GM12801 (cell line): ENCODE data around the gene GPBP1L1.

ENCODE experiments used
- TF ChIP-seq, protein P1 (sequence below): IDR thresholded peaks from one replicate; pipeline ENCODE4 v1.5.1; 2011; ENCODE audit warnings: control low read depth; ENCODE audit not compliant: insufficient read length; ENCODE audit errors: extremely low read depth

GPBP1L1 gene

DNA sequence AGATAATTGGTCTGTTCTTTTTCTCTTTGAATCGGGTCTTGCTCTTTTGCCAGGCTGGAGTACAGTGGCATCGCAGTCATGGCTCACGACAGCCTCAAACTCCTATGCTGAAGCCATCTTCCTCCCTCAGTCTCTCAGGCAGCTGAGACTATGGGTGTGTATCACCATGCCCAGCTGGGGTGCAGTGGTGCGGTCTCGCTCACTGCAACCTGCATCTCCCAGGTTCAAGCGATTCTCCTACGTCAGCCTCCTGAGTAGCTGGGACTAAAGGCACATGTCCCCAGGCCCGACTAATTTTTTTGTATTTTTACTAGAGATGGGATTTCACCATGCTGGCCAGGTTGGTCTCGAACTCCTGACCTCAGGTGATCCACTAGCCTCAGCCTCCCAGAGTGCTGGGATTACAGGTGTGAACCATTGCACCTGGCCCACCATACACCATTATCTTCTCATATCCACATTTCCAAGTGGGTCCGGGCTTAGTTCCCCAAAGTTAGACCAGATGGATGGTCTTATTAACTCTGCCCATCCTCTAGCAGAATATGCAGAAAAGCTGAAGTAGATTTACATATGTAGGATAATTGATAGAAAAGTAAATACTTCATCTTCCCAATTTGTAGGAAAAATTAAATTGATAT is 75.6 kb downstream of the GPBP1L1 start:
- TF ChIP-seq, protein P1, sequence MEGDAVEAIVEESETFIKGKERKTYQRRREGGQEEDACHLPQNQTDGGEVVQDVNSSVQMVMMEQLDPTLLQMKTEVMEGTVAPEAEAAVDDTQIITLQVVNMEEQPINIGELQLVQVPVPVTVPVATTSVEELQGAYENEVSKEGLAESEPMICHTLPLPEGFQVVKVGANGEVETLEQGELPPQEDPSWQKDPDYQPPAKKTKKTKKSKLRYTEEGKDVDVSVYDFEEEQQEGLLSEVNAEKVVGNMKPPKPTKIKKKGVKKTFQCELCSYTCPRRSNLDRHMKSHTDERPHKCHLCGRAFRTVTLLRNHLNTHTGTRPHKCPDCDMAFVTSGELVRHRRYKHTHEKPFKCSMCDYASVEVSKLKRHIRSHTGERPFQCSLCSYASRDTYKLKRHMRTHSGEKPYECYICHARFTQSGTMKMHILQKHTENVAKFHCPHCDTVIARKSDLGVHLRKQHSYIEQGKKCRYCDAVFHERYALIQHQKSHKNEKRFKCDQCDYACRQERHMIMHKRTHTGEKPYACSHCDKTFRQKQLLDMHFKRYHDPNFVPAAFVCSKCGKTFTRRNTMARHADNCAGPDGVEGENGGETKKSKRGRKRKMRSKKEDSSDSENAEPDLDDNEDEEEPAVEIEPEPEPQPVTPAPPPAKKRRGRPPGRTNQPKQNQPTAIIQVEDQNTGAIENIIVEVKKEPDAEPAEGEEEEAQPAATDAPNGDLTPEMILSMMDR, result no peak

DNA sequence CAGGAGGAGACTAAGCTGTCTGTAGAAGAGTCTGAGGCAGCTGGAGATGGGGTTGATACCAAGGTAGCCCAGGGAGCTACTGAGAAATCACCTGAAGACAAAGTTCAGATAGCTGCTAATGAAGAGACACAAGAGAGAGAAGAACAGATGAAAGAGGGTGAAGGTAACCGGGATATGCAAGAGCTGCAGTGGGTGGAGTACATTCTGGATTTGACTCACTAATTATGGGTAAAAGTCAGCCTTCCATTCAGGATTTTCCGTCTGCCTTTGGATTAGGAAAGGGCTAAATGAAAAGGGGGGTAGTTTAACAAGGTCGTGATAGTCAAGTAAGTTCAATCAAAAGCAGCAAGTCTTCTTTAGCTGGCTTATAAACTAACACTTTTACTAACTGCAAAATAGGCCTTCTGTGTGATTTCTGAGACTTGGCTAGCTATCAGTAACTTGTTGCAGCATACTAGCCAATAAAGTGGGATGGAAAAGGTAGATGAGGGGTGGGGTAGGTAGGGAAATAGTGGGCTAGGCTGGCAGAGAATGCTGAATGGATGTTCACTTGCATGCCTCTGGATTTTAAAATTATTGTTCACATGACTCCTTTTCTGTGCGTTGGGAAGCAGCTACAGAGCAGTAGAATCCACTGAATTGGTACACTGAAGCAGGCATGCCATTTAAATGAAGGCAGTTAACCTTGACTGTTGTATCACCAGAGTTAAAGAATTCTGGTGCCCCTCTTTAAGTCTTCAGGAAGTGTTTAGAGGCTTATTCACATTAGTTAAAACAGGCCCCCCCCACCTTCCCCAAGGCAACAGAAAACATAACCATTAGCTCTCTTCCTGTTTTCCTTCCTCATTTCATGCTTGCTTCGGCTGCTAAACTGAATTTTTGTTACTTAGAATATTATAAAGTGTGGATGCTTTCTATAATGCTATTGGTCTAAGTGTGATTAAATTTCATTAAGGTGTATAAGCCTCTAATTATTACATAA is 77.9 kb downstream of the GPBP1L1 start:
- TF ChIP-seq, protein P1, result no peak

- TF ChIP-seq, protein P1, result no peak
These were observed 78.8 kb downstream of the GPBP1L1 start for GRCh38 chr1:45607404-45608074.

DNA sequence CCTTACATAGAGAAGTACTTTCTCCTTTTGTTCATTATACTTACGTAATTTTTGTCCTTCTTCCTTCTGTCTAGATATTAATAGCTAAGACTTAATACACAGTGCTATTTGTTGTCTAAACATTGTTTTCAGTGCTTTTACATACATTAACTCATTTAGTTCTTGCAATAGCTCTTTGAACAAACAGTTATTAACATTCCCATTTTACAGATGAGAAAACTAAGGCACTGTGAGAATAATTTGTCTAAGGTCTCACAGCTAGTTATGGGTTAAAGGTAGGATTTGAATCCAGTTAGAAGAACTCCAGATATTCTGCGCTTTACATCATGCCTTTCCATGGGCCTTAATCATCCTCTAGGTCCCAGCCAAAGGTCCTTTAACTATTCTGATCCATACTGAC is 82.1 kb downstream of the GPBP1L1 start:
- TF ChIP-seq, protein P1, result no peak

DNA sequence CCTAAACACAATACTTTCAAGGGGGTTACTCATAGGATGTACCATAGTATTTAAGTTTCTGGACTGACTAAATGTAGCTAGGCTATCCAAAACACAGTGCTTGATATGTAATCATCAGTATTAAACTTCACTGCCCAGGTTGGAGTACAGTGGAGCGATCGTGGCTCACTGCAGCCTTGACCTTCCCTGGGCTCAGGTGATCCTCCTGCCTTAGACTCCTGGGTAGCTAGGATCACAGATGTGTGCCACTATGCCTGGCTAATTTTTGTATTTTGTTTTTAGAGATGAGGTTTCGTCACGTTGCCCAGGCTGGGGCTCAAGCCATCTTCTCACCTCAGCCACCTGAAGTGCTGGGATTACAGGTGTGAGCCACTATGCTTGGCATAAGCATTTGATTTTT is 91.9 kb downstream of the GPBP1L1 start:
- TF ChIP-seq, protein P1, result no peak

DNA sequence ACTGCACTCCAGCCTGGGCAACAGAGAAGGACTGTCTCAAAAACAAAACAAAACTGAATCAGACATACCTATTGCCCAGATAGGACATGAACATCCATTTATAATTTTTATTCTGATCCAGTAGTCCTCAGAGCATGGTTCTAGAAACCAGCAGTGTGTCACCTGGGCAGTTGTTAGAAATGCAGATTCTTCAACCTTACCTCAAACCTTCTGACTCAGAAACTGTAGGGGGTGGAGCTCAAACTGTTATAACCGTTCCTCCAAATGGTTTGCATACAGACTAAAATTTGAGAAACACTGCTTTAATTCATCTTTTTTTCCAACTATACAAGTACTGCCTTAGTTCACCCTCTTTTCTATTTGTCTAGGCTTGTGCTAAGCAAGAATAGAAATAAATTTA is 96.5 kb downstream of the GPBP1L1 start:
- TF ChIP-seq, protein P1, result no peak

DNA sequence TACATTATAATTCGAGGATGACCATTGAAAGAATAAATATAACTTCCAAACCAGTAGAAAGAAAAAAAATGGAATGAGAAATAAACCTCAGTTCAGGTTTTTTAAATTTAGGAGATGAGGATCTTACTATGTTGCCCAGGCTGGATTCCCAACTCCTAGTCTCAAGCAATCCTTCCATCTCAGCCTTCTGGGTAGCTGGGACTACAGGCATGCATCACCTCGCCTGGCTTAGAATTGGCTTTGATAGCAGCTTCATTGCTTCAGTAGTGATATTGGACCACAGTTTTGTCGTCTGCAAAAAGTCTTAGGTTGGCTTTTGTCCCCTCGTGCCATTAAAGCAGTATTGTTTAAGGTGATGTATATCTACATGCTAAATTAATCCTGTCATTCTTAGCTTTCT is 99.6 kb downstream of the GPBP1L1 start:
- TF ChIP-seq, protein P1, result no peak
